ENCODE measurements around the gene GPR157. TPM values are rescaled to one million over a fixed set of nuclear protein-coding genes. Genes with fewer than 3 reads are reported as not detected.

GPR157 gene
- total and polyA plus RNA-seq, 2 of the 13 experiments (the other 11 are each of a cell fraction or from before 2014, with no cell fraction given) = 10.1 to 19.2 TPM

- TF ChIP-seq TFDP1 (CRISPR knock-in tag; IDR thresholded peaks at IDR 0.05; ENCODE audit: borderline replicate concordance) (peak; percentile 53; the same call in 1 of the 2 replicates), NFIB (CRISPR knock-in tag; IDR thresholded peaks at IDR 0.05; ENCODE audit: borderline replicate concordance) (no peak), ZFP36L1 (CRISPR knock-in tag; IDR thresholded peaks at IDR 0.05) (peak; percentile 48; the same call in 1 of the 2 replicates), ZNF878 (CRISPR knock-in tag; IDR thresholded peaks at IDR 0.05) (peak; percentile 90; the same call in 1 of the 2 replicates), GZF1 (CRISPR knock-in tag; IDR thresholded peaks at IDR 0.05) (no peak), SSRP1 (CRISPR knock-in tag; IDR thresholded peaks at IDR 0.05) (no peak), ZSCAN21 (CRISPR knock-in tag; IDR thresholded peaks at IDR 0.05; ENCODE audit: borderline replicate concordance) (peak; percentile 51; the same call in 1 of the 2 replicates), AHDC1 (CRISPR knock-in tag; IDR thresholded peaks at IDR 0.05; ENCODE audit: borderline replicate concordance) (0 out of 2 replicates have a peak, but pooled peaks have one; percentile 28), ZNF296 (CRISPR knock-in tag; conservative IDR thresholded peaks at IDR 0.05) (no peak), BCL6 (CRISPR knock-in tag; IDR thresholded peaks at IDR 0.05) (0 out of 2 replicates have a peak, but pooled peaks have one; percentile 26), ZNF431 (CRISPR knock-in tag; IDR thresholded peaks at IDR 0.05; ENCODE audit: borderline replicate concordance, low read depth) (peak; percentile 87), ZNF550 (CRISPR knock-in tag; IDR thresholded peaks at IDR 0.05; ENCODE audit: borderline replicate concordance) (no peak), ZNF256 (CRISPR knock-in tag; conservative IDR thresholded peaks at IDR 0.05) (no peak), ZFP37 (CRISPR knock-in tag; IDR thresholded peaks at IDR 0.05; ENCODE audit: borderline replicate concordance) (peak; percentile 73; the same call in 1 of the 2 replicates), MBD4 (IDR thresholded peaks at IDR 0.05; ENCODE audit: borderline replicate concordance, low read length) (no peak), ZNF607 (CRISPR knock-in tag; IDR thresholded peaks at IDR 0.05; ENCODE audit: borderline replicate concordance) (peak; percentile 85)
- TF ChIP-seq, protein P1, sequence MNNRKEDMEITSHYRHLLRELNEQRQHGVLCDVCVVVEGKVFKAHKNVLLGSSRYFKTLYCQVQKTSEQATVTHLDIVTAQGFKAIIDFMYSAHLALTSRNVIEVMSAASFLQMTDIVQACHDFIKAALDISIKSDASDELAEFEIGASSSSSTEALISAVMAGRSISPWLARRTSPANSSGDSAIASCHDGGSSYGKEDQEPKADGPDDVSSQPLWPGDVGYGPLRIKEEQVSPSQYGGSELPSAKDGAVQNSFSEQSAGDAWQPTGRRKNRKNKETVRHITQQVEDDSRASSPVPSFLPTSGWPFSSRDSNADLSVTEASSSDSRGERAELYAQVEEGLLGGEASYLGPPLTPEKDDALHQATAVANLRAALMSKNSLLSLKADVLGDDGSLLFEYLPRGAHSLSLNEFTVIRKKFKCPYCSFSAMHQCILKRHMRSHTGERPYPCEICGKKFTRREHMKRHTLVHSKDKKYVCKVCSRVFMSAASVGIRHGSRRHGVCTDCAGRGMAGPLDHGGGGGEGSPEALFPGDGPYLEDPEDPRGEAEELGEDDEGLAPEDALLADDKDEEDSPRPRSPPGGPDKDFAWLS (CRISPR knock-in tag; IDR thresholded peaks at IDR 0.05; ENCODE audit: borderline replicate concordance) = no peak
- TF ChIP-seq, protein P2, sequence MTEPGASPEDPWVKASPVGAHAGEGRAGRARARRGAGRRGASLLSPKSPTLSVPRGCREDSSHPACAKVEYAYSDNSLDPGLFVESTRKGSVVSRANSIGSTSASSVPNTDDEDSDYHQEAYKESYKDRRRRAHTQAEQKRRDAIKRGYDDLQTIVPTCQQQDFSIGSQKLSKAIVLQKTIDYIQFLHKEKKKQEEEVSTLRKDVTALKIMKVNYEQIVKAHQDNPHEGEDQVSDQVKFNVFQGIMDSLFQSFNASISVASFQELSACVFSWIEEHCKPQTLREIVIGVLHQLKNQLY (CRISPR knock-in tag; IDR thresholded peaks at IDR 0.05) = peak; percentile 94
These were observed 61.7 kb downstream of the GPR157 start (continued) for GRCh38 chr1:9066945-9067807.

All from HepG2 (cell line).